GM12875 (cell line): ENCODE results near the gene NAPSA.

Experiments used
- H3K4me3 ChIP-seq: one replicate; pipeline ENCODE4 v1.5.1; 2011; ENCODE audit warnings: low read depth, low read length, control low read depth
- CTCF ChIP-seq: IDR thresholded peaks from 2 replicates; pipeline ENCODE4 v1.5.1; 2011; ENCODE audit warnings: low read depth, mild to moderate bottlenecking, control low read depth, inconsistent platforms, low read length, moderate library complexity, borderline replicate concordance; ENCODE audit not compliant: insufficient read depth

NAPSA gene

DNA sequence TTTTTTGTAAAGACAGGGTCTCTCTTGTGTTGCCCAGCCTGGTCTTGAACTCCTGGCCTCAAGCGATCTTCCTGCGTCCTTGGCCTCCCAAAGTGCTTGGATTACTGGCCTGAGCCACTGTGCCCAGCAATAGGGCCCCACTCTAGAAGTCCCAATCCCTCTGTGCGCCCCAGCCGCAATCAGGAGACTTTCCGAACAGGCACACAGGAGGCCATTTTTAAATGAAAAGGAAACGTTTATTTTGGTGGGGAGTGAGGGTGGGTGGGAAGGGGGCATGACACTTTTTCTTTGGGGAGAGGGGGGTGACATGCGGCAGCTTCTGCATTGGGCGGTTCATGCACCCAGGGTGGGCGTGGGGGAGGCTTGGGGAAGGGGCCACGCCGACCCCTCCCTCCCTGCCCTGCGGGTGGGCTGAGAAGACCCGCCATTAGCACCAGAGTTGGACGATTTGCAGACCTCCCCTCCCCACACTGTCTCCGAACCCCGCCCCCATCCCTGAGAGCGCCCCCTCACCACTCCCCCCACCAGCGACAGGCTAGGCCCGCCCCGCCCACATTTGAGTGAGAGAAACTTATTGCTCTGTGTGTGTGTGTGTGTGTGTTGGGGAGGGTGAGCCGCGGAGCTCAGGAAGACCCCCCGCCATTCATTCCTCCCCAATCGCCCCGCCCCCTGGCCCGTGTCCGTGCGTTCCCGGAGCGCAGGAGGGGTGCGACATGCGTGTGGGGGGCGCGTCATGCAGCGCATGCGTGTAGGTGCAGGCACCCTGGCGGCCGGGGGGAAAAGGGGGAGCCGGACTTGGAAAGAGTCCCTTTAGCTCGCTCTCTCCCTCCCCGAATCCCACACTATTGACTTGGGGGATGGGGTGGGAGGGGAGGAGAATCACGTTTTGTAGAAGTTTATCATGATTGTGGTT lies 53.5 kb downstream of the NAPSA start:
- no peak overlapping the region for H3K4me3 ChIP-seq
- TF ChIP-seq CTCF: no peak

GRCh38 chr19:50310759-50311465 lies 54.5 kb downstream of the NAPSA start:
- no peak overlapping the region for H3K4me3 ChIP-seq
- TF ChIP-seq CTCF: no peak

DNA sequence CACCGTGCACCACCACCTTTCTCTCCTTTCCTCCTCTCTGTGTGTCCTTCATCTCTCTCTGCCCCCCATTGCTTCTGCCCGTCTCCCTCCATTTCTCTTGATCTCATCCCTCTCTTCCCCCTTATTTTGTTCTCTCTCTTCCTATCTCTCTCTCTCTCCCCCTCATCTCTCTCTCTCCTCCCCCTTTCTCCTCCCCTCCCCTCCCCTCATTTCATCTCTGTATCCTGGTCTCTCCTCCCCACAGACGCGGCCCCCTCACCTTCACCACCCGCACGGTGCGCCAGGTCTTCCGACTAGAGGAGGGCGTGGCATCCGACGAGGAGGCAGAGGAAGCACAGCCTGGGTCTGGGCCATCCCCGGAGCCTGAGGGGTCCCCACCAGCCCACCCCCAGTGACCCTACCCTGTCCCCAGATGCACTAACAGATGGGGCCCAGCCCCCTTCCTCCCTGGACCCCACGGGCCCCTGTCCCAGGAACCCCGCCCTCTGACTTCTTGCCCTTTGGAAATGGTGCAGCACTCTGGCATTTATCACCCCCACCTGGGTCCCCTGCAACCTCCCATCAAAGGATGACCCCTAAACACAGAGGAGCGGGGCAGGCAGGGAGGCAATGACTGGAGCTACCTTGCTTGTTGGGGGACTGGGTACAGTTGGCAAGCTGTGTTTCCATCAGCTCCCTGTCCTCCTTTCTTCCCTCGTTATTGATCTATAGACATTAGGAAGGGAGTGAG lies 55.9 kb downstream of the NAPSA start:
- TF ChIP-seq CTCF: no peak
- no peak overlapping the region for H3K4me3 ChIP-seq

DNA sequence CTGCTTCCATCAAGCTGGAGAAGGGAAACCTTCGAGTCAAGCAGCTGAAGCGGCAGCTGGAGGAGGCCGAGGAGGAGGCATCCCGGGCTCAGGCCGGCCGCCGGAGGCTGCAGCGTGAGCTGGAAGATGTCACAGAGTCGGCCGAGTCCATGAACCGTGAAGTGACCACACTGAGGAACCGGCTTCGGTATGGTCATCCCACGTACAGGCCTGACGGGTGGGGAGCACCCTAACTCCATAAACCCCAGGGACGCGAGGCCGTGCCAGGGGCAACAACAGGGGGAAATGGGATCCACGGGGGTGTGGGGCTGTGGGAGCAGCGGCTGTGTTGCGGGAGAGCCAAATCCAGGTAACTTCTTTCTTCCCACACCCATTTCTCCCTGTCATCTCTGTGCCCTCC lies 56.4 kb downstream of the NAPSA start:
- no peak overlapping the region for H3K4me3 ChIP-seq
- TF ChIP-seq CTCF: no peak
